ENCODE data around the gene RBPMS2. TPM values are rescaled to one million over a fixed set of nuclear protein-coding genes. Genes with fewer than 3 reads are reported as not detected.

Gene RBPMS2
- polyA plus RNA-seq, 1 donor = 7.7 TPM

DNA sequence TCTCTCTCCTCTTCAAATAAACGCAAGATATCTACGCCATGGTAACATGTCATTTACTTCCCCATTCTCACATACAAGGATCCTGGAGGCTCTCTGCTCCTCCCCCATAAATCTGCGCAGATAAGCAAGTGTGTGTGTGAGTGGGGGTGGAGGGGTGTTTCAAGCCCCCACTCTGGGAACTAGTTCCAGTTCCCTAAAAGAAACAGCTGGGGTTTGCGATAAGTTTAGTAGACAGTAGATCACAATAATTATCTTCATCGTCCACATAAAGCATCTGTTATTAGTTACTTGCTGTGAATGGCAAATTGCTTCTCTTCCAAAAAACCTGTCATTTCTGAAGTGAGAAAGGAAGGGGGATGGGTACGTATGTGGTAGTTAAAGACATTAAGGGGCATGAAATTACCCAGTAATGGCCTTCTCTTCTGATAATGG, 79.8 kb downstream of the RBPMS2 start:
- no peak overlapping the region for H3K4me3 ChIP-seq (ENCODE audit: low read length)
- 0% methylated on average over 1 of the region's 6 CpGs for WGBS (ENCODE audit: insufficient coverage, low lambda C conversion rate)
- DNase-seq = no peak
- no peak overlapping the region for H3K27ac ChIP-seq (ENCODE audit: low read length)
- H3K4me1 ChIP-seq (ENCODE audit: control insufficient read depth, insufficient read depth, low read length) = peaks cover 19% of the 10 kb centered on the region
- peaks cover 37% of the 10 kb centered on the region for H3K36me3 ChIP-seq (ENCODE audit: control insufficient read depth, insufficient read depth, low read length)
- H3K9me3 ChIP-seq (ENCODE audit: control insufficient read depth, low read depth, low read length) = no peaks in the 10 kb centered on the region
- H3K27me3 ChIP-seq (ENCODE audit: control insufficient read depth, insufficient read depth, low read length) = no peaks in the 10 kb centered on the region

DNA sequence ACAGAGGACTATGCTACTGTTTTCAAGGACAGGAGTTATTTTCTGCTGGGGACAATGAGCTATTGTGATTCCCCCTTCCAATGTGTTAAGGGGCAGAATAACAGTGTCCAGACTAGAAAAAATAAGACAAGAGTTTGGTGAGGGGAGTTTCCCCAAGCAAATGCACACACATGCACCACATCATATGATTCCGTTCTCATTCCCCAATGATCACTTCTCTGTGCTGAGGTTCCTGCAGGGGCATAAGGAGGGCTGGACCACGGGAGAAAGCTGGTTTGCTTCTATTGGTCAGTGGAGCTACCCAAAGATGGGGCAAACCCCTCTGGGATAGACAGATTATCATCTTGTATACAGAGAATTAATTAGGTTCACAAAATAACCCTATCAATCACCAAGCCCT, 80.6 kb downstream of the RBPMS2 start:
- DNase-seq = no peak
- H3K9me3 ChIP-seq (ENCODE audit: control insufficient read depth, low read depth, low read length) = no peaks in the 10 kb centered on the region
- H3K27me3 ChIP-seq (ENCODE audit: control insufficient read depth, insufficient read depth, low read length) = no peaks in the 10 kb centered on the region
- WGBS (ENCODE audit: insufficient coverage, low lambda C conversion rate) = no CpG with 5 or more reads among the region's 2 CpGs
- no peak overlapping the region for H3K4me3 ChIP-seq (ENCODE audit: low read length)
- H3K4me1 ChIP-seq (ENCODE audit: control insufficient read depth, insufficient read depth, low read length) = peaks cover 15% of the 10 kb centered on the region
- peaks cover 42% of the 10 kb centered on the region for H3K36me3 ChIP-seq (ENCODE audit: control insufficient read depth, insufficient read depth, low read length)
- H3K27ac ChIP-seq (ENCODE audit: low read length) = no peak overlapping the region

DNA sequence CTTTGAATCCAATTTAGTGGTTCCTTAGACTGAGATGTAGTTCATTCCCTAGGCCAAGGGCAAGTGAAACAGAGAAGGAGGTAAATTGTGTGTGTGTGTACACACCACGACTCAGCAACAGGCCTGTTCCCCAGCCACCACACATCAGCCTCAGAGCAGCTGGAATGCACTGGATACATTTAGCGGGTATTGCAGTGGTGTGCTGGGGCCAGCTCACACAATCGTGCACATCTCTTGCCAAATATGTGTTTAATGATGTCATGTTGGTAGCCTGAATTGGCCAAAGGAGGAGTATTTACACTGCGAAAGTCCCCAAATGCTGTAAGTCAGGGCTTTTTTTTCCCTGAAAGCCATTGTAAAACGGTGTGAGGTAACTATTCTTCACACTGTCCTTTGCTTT, 82.3 kb downstream of the RBPMS2 start:
- H3K4me1 ChIP-seq (ENCODE audit: control insufficient read depth, insufficient read depth, low read length) = peaks cover 8% of the 10 kb centered on the region
- H3K27me3 ChIP-seq (ENCODE audit: control insufficient read depth, insufficient read depth, low read length) = no peaks in the 10 kb centered on the region
- H3K27ac ChIP-seq (ENCODE audit: low read length) = peak overlapping the region; percentile 47
- H3K9me3 ChIP-seq (ENCODE audit: control insufficient read depth, low read depth, low read length) = no peaks in the 10 kb centered on the region
- H3K36me3 ChIP-seq (ENCODE audit: control insufficient read depth, insufficient read depth, low read length) = peaks cover 54% of the 10 kb centered on the region
- no peak overlapping the region for H3K4me3 ChIP-seq (ENCODE audit: low read length)
- WGBS (ENCODE audit: insufficient coverage, low lambda C conversion rate) = no CpG with 5 or more reads among the region's 5 CpGs
- DNase-seq = peak; percentile 40 to 42

DNA sequence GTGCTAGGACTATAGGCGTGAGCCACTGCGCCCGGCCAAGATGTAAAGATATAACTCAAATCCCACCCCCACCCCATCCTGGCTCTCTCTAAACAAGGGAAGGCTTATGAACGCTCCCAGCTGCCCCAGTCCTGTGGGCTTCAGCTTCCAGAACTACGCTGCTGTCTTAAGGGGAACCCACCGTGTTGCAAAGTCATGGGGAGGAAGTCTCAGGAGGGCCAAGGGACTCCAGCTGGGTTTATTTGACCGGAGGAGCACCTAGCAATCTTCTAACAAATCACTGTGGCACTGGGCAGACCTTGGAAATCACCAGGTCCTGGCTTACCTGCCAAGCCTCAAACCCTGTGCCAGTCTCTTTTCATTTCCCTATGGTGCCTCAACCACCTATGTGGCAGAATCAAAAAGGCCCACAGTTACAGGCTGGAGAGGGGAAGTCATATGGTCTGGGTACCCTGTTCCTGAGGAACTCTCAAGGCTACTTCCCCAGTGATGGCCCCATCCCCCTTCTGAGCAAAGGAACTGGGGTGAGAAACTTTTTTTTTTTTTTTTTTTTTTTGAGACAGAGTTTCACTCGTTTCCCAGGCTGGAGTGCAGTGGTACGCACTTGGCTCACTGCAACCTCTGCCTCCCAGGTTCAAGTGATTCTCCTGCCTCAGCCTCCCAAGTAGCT, 83.4 kb downstream of the RBPMS2 start:
- Histone ChIP-seq H3K4me3 (ENCODE audit: low read length) (no peak overlapping the region), H3K36me3 (ENCODE audit: control insufficient read depth, insufficient read depth, low read length) (peaks cover 65% of the 10 kb centered on the region), H3K27me3 (ENCODE audit: control insufficient read depth, insufficient read depth, low read length) (no peaks in the 10 kb centered on the region), H3K4me1 (ENCODE audit: control insufficient read depth, insufficient read depth, low read length) (peaks cover 8% of the 10 kb centered on the region), H3K9me3 (ENCODE audit: control insufficient read depth, low read depth, low read length) (no peaks in the 10 kb centered on the region), H3K27ac (ENCODE audit: low read length) (no peak overlapping the region)
- DNase-seq = no peak
- WGBS (ENCODE audit: insufficient coverage, low lambda C conversion rate) = no CpG with 5 or more reads among the region's 9 CpGs

DNA sequence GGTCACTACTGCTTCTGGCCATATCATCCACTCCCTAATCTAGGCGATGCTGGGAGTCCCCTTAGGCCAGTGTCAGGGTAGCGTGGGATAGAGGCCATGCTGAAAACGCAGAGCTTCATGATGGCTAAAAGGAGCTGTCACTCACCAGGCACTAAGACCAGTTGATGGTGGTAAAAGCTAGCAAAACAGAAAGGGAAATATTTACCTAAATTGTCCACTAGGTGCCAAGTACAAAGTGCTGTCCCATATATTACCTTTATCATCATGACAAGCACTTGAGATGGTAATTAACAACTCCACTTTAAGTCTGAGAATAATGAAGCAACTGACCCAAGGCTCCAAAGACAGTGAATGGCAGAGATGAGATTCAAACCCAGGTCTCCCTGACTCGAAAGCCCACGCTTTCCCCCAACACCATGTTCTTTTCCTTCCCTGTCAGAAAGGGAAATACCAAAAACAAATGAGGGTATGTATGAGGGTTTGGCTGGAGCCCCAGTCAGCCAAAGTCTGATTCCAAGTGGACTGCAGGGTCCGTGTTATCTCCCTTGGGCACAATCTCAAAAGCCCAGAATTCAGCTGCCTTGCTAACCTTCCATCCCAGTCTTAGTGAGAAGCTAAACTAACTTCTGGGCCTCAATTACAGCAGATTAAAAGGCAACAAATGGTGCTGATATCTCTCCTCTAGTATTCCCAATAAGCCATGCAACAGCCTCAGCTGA, 84.7 kb downstream of the RBPMS2 start:
- Histone ChIP-seq H3K27ac (ENCODE audit: low read length) (no peak overlapping the region), H3K4me1 (ENCODE audit: control insufficient read depth, insufficient read depth, low read length) (peaks cover 8% of the 10 kb centered on the region), H3K27me3 (ENCODE audit: control insufficient read depth, insufficient read depth, low read length) (no peaks in the 10 kb centered on the region), H3K4me3 (ENCODE audit: low read length) (no peak overlapping the region), H3K9me3 (ENCODE audit: control insufficient read depth, low read depth, low read length) (no peaks in the 10 kb centered on the region), H3K36me3 (ENCODE audit: control insufficient read depth, insufficient read depth, low read length) (peaks cover 73% of the 10 kb centered on the region)
- no CpG with 5 or more reads among the region's 6 CpGs for WGBS (ENCODE audit: insufficient coverage, low lambda C conversion rate)
- peak in 1 of 2 donors; percentile 41 for DNase-seq

DNA sequence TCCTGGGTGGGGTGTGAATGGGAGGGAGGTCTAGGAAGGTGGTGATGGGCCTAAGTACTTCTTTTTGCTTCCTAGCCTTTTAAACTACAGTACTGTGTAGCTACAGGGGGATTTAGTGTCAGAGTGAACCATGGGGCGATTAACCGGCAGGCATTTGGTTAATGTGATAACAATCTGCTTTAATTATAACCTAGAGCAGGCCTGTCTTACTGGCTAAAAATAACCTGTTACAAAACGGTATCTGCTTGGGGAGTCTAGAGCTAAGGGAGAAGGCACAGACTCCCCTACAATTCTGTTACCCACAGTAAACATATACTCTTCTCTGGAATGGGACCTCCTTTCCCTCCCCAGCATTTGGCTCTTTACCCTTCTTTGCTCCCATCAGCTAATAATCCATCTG, 85.4 kb downstream of the RBPMS2 start:
- Histone ChIP-seq H3K4me3 (ENCODE audit: low read length) (no peak overlapping the region), H3K4me1 (ENCODE audit: control insufficient read depth, insufficient read depth, low read length) (peaks cover 8% of the 10 kb centered on the region), H3K9me3 (ENCODE audit: control insufficient read depth, low read depth, low read length) (no peaks in the 10 kb centered on the region), H3K36me3 (ENCODE audit: control insufficient read depth, insufficient read depth, low read length) (peaks cover 75% of the 10 kb centered on the region), H3K27ac (ENCODE audit: low read length) (no peak overlapping the region), H3K27me3 (ENCODE audit: control insufficient read depth, insufficient read depth, low read length) (no peaks in the 10 kb centered on the region)
- WGBS (ENCODE audit: insufficient coverage, low lambda C conversion rate) = 40% methylated on average over 1 of the region's 3 CpGs
- DNase-seq = no peak

Other genes with a start within 250 kb of the RBPMS2 start
- 7.2 TPM for gene PIF1, start 50.1 kb upstream of the RBPMS2 start, polyA plus RNA-seq
- 16.2 TPM for gene PLEKHO2, start 66.3 kb upstream of the RBPMS2 start, polyA plus RNA-seq
- 5.6 TPM for gene ANKDD1A, start 136.3 kb upstream of the RBPMS2 start, polyA plus RNA-seq
- gene SPG21, start 214.3 kb upstream of the RBPMS2 start, polyA plus RNA-seq = 168 TPM

Data from large intestine (tissue), 3 donors.